IPS DF 4.7 (cell line): ENCODE measurements around the gene TMEM131L.

Source experiments
- DNase-seq: peaks from one replicate; pipeline ENCODE4 v3.0.0-alpha.2; 2013; ENCODE audit warnings: low spot score; ENCODE audit errors: extremely low read depth

Gene TMEM131L

GRCh38 chr4:153616006-153616555 lies 149.9 kb downstream of the TMEM131L start:
- DNase-seq: no peak

GRCh38 chr4:153618833-153619232 lies 152.7 kb downstream of the TMEM131L start:
- no peak for DNase-seq

GRCh38 chr4:153619811-153620210 lies 153.7 kb downstream of the TMEM131L start:
- DNase-seq: no peak

GRCh38 chr4:153620352-153620751 lies 154.2 kb downstream of the TMEM131L start:
- no peak for DNase-seq

- DNase-seq: no peak
These were observed 155.9 kb downstream of the TMEM131L start for GRCh38 chr4:153622093-153622492.

- no peak for DNase-seq
These were observed 156.6 kb downstream of the TMEM131L start for GRCh38 chr4:153622778-153623240.

- DNase-seq: no peak
These were observed 157.3 kb downstream of the TMEM131L start for GRCh38 chr4:153623491-153623890.

- no peak for DNase-seq
These were observed 162.7 kb downstream of the TMEM131L start for GRCh38 chr4:153628796-153629315.

- no peak for DNase-seq
These were observed 163.6 kb downstream of the TMEM131L start for GRCh38 chr4:153629776-153630175.

- no peak for DNase-seq
These were observed 168.7 kb downstream of the TMEM131L start for GRCh38 chr4:153634738-153635353.

- no peak for DNase-seq
These were observed 169.7 kb downstream of the TMEM131L start for GRCh38 chr4:153635846-153636245.

- DNase-seq: no peak
These were observed 171.0 kb downstream of the TMEM131L start for GRCh38 chr4:153637201-153637600.

GRCh38 chr4:153638011-153638410 lies 171.9 kb downstream of the TMEM131L start:
- no peak for DNase-seq

GRCh38 chr4:153638999-153639398 lies 172.8 kb downstream of the TMEM131L start:
- no peak for DNase-seq

- no peak for DNase-seq
These were observed 174.0 kb downstream of the TMEM131L start for GRCh38 chr4:153639833-153640802.

GRCh38 chr4:153641532-153641931 lies 175.4 kb downstream of the TMEM131L start:
- no peak for DNase-seq

GRCh38 chr4:153643406-153644383 lies 177.5 kb downstream of the TMEM131L start:
- DNase-seq: no peak

- DNase-seq: no peak
These were observed 179.0 kb downstream of the TMEM131L start for GRCh38 chr4:153645183-153645582.

GRCh38 chr4:153646261-153646660 lies 180.1 kb downstream of the TMEM131L start:
- no peak for DNase-seq

GRCh38 chr4:153646978-153647377 lies 180.8 kb downstream of the TMEM131L start:
- no peak for DNase-seq

- DNase-seq: no peak
These were observed 181.8 kb downstream of the TMEM131L start for GRCh38 chr4:153647975-153648374.
